ENCODE data around the gene SEZ6L.

DNA sequence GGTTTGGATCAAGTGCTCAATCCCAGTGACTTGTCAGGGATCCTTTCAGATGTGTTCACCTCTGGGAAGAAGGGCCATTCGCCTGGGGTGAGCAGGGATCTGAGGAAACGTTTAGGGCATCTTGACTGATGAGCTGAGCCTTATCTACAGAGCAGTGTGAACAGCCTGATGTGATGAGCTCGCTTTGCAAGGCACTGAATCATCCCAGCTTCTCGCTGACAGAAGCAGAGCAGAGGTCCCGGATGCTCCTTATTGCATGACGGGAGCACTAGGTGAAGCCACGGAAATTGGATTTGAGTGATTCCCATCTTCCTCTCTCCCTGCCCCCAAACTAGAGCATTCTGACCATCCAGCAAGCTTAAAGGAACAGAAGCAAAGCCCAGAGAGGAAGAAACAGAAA, 46.5 kb downstream of the SEZ6L start:
- TF ChIP-seq, protein P1, sequence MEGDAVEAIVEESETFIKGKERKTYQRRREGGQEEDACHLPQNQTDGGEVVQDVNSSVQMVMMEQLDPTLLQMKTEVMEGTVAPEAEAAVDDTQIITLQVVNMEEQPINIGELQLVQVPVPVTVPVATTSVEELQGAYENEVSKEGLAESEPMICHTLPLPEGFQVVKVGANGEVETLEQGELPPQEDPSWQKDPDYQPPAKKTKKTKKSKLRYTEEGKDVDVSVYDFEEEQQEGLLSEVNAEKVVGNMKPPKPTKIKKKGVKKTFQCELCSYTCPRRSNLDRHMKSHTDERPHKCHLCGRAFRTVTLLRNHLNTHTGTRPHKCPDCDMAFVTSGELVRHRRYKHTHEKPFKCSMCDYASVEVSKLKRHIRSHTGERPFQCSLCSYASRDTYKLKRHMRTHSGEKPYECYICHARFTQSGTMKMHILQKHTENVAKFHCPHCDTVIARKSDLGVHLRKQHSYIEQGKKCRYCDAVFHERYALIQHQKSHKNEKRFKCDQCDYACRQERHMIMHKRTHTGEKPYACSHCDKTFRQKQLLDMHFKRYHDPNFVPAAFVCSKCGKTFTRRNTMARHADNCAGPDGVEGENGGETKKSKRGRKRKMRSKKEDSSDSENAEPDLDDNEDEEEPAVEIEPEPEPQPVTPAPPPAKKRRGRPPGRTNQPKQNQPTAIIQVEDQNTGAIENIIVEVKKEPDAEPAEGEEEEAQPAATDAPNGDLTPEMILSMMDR (IDR thresholded peaks at IDR 0.05 in 4 of 5, conservative IDR thresholded peaks at IDR 0.05 in 1 of 5), result no peak
- TF ChIP-seq POLR2A (IDR thresholded peaks at IDR 0.05), result no peak
